ENCODE results near the gene SLC25A6. TPM values are rescaled to one million over a fixed set of nuclear protein-coding genes. Genes with fewer than 3 reads are reported as not detected.

SLC25A6 gene
- total and polyA plus RNA-seq, 9 of the 15 experiments (the other 6 are each of a cell fraction or from before 2014, with no cell fraction given), result 24.6 to 330 (median 129) TPM

GRCh38 chrX:1416327-1416784 lies 24.4 kb upstream of the SLC25A6 start:
- DNase-seq (ENCODE audit: extremely low read depth in 1 of 4, low spot score in 3 of 4) (no peak), ATAC-seq (no peak), FAIRE-seq (no peak)
- Histone ChIP-seq H4K20me1 (replicated peaks; ENCODE audit: control insufficient read depth, insufficient read depth, low read length) (no peaks in the 10 kb centered on the region), H3K9me1 (ENCODE audit: control insufficient read depth, insufficient read depth, low read length) (no peaks in the 10 kb centered on the region), H2AFZ (ENCODE audit: low read depth, low read length) (no peak overlapping the region), H3K9ac (ENCODE audit: insufficient read depth in 1 of 2, low read depth in 2 of 2, low read length in 2 of 2) (no peak overlapping the region), H3K4me3 (no peak overlapping the region), H3K4me1 (replicated peaks in 1 of 2; ENCODE audit: control insufficient read depth in 2 of 2, insufficient read depth in 2 of 2, low read length in 2 of 2) (peaks cover 0 to 9% of the 10 kb centered on the region in 2 experiments; a peak in 2 of 5 replicates), H3K27me3 (ENCODE audit: control insufficient read depth in 2 of 2, insufficient read depth in 2 of 2, low read length in 2 of 2) (no peaks in the 10 kb centered on the region), H3K4me2 (ENCODE audit: insufficient read depth, low read length) (no peak overlapping the region), H3K9me3 (replicated peaks; ENCODE audit: control insufficient read depth, insufficient read depth, low read depth, low read length) (no peaks in the 10 kb centered on the region), H3K36me3 (ENCODE audit: control insufficient read depth, insufficient read depth, low read length) (peaks cover 22% of the 10 kb centered on the region; the same call in 2 of the 3 replicates), H3K27ac (ENCODE audit: extremely low read depth, low read depth, low read length) (no peak overlapping the region), H3K79me2 (ENCODE audit: control insufficient read depth, insufficient read depth, low read length) (no peaks in the 10 kb centered on the region)
- in situ Hi-C loops (cut with MboI), result no loop called here
- BruUV-seq (replicated peaks), result no TSS peak
- ChIA-PET CTCF (ENCODE audit: low intra/inter-chr PET ratio) (no interaction called here), POLR2A (no interaction called here)
- 65% methylated on average over 12 of the region's 15 CpGs for WGBS (ENCODE audit: insufficient coverage, low coverage, missing lambda C conversion rate)
- intact Hi-C loops (cut with micrococcal nuclease), result no loop called here
- TF ChIP-seq ELF2 (CRISPR knock-in tag; IDR thresholded peaks at IDR 0.05), result no peak
- no peak for TF ChIP-seq HMG20A (CRISPR knock-in tag; conservative IDR thresholded peaks at IDR 0.05)
- no peak for TF ChIP-seq MITF (IDR thresholded peaks at IDR 0.05)
- TF ChIP-seq STAT5A (IDR thresholded peaks at IDR 0.05; ENCODE audit: borderline replicate concordance, low read length), result no peak
- no peak for TF ChIP-seq TAF15 (IDR thresholded peaks at IDR 0.05; ENCODE audit: low read depth, low read length)
- TF ChIP-seq NFIX (CRISPR knock-in tag; IDR thresholded peaks at IDR 0.05; ENCODE audit: low read depth), result no peak
- no peak for TF ChIP-seq REST (IDR thresholded peaks at IDR 0.05; ENCODE audit: borderline replicate concordance)
- no peak for TF ChIP-seq REST (CRISPR knock-in tag; IDR thresholded peaks at IDR 0.05; ENCODE audit: low read depth)
- no peak for TF ChIP-seq E2F5 (CRISPR knock-in tag; IDR thresholded peaks at IDR 0.05)
- no peak for TF ChIP-seq SRSF9 (IDR thresholded peaks at IDR 0.05; ENCODE audit: borderline replicate concordance, low read depth, low read length)

Measured in K562 (cell line).